Neural cell (in vitro differentiated cells): Measurements from ENCODE around the gene DDX31.

ENCODE experiments used
- EP300 ChIP-seq: fragments of 450-650 bp; conservative IDR thresholded peaks from 2 replicates; pipeline ENCODE4 v1.6.1; 2014; ENCODE audit warnings: antibody characterized with exemption, mild to moderate bottlenecking, moderate library complexity; ENCODE audit not compliant: poor library complexity, severe bottlenecking
- EZH2 ChIP-seq: fragments of 200-600, 300-800 bp; shearing (Covaris generic), sonication (generic); IDR thresholded peaks from 2 replicates; pipeline ENCODE4 v1.6.1; 2014; ENCODE audit warnings: antibody characterized with exemption, low read length, borderline replicate concordance, mild to moderate bottlenecking; ENCODE audit not compliant: insufficient read depth, poor library complexity, severe bottlenecking
- POLR2AphosphoS5 ChIP-seq: IDR thresholded peaks from 2 replicates; pipeline ENCODE4 v1.6.1; 2012
- SMC3 ChIP-seq: fragments of 450-650 bp; conservative IDR thresholded peaks from 2 replicates; pipeline ENCODE4 v1.6.1; 2014; ENCODE audit warnings: antibody characterized with exemption, mild to moderate bottlenecking, moderate library complexity; ENCODE audit not compliant: poor library complexity
- TF ChIP-seq, protein P1 (sequence below): fragments of 450-650 bp; IDR thresholded peaks from 2 replicates; pipeline ENCODE4 v1.5.1; 2014; ENCODE audit warnings: antibody characterized with exemption, mild to moderate bottlenecking, moderate library complexity; ENCODE audit not compliant: poor library complexity, severe bottlenecking

- TF ChIP-seq, protein P1, sequence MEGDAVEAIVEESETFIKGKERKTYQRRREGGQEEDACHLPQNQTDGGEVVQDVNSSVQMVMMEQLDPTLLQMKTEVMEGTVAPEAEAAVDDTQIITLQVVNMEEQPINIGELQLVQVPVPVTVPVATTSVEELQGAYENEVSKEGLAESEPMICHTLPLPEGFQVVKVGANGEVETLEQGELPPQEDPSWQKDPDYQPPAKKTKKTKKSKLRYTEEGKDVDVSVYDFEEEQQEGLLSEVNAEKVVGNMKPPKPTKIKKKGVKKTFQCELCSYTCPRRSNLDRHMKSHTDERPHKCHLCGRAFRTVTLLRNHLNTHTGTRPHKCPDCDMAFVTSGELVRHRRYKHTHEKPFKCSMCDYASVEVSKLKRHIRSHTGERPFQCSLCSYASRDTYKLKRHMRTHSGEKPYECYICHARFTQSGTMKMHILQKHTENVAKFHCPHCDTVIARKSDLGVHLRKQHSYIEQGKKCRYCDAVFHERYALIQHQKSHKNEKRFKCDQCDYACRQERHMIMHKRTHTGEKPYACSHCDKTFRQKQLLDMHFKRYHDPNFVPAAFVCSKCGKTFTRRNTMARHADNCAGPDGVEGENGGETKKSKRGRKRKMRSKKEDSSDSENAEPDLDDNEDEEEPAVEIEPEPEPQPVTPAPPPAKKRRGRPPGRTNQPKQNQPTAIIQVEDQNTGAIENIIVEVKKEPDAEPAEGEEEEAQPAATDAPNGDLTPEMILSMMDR, result no peak
- no peak for TF ChIP-seq EZH2
- no peak for TF ChIP-seq EP300
- TF ChIP-seq POLR2AphosphoS5, result no peak
- TF ChIP-seq SMC3, result no peak
Observed at GRCh38 chr9:132578367-132578932, 91.3 kb downstream of the DDX31 start.
